ENCODE data around the gene XPO5. TPM values are rescaled to one million over a fixed set of nuclear protein-coding genes. Genes with fewer than 3 reads are reported as not detected.

XPO5 gene
- total RNA-seq, 2 donors from 2014 or later: 8.8 to 11.8 TPM

GRCh38 chr6:43511824-43512415, 63.9 kb downstream of the XPO5 start:
- H3K27ac ChIP-seq: peak overlapping the region; percentile 30 to 58
- DNase-seq (ENCODE audit: low spot score): no peak
- H3K27me3 ChIP-seq: no peaks in the 10 kb centered on the region
- peaks cover 0 to 57% of the 10 kb centered on the region in 2 donors for H3K4me1 ChIP-seq
- no peak overlapping the region for H3K4me3 ChIP-seq
- no peak for TF ChIP-seq CTCF (IDR thresholded peaks at IDR 0.05)
- peaks cover 42% of the 10 kb centered on the region for H3K36me3 ChIP-seq
- no peaks in the 10 kb centered on the region for H3K9me3 ChIP-seq

GRCh38 chr6:43510827-43511163, 65.0 kb downstream of the XPO5 start:
- H3K27ac ChIP-seq: peak overlapping the region; percentile 62 to 73
- DNase-seq (ENCODE audit: low spot score): no peak
- no peaks in the 10 kb centered on the region for H3K9me3 ChIP-seq
- TF ChIP-seq CTCF (IDR thresholded peaks at IDR 0.05): no peak
- peaks cover 0 to 57% of the 10 kb centered on the region in 2 donors for H3K4me1 ChIP-seq
- no peaks in the 10 kb centered on the region for H3K27me3 ChIP-seq
- H3K4me3 ChIP-seq: peak overlapping the region; percentile 50 to 76
- H3K36me3 ChIP-seq: peaks cover 42% of the 10 kb centered on the region

- no peak for TF ChIP-seq CTCF (IDR thresholded peaks at IDR 0.05)
Measured at GRCh38 chr6:43509984-43510826, 65.6 kb downstream of the XPO5 start, which contains the start of gene LRRC73. Gene LRRC73, minus strand, starts transcription at chr6:43510346. Its CDS starts 561 bp downstream, at chr6:43509785.

GRCh38 chr6:43509142-43509983, 66.5 kb downstream of the XPO5 start:
- H3K27ac ChIP-seq: peak overlapping the region in 1 of 2 donors; percentile 62
- no peak for TF ChIP-seq CTCF (IDR thresholded peaks at IDR 0.05)
- peaks cover 47% of the 10 kb centered on the region for H3K36me3 ChIP-seq
- no peaks in the 10 kb centered on the region for H3K9me3 ChIP-seq
- H3K4me1 ChIP-seq: peaks cover 0 to 45% of the 10 kb centered on the region in 2 donors
- DNase-seq (ENCODE audit: low spot score): no peak
- no peaks in the 10 kb centered on the region for H3K27me3 ChIP-seq
- peak overlapping the region; percentile 50 to 76 for H3K4me3 ChIP-seq

More at GRCh38 chr6:43509984-43510826, 65.6 kb downstream of the XPO5 start, which contains the start of gene LRRC73:
- Histone ChIP-seq H3K9me3 (no peaks in the 10 kb centered on the region), H3K4me1 (peaks cover 0 to 51% of the 10 kb centered on the region in 2 donors), H3K36me3 (peaks cover 42% of the 10 kb centered on the region), H3K4me3 (peak within 1 kb of the TSS; percentile 50 to 76), H3K27me3 (no peaks in the 10 kb centered on the region), H3K27ac (peak within 1 kb of the TSS; percentile 62 to 73)
- DNase-seq (ENCODE audit: low spot score): peak; percentile 91

GRCh38 chr6:43508481-43509141, 67.2 kb downstream of the XPO5 start:
- H3K4me3 ChIP-seq: no peak overlapping the region
- TF ChIP-seq CTCF (IDR thresholded peaks at IDR 0.05): no peak
- H3K27ac ChIP-seq: no peak overlapping the region
- H3K4me1 ChIP-seq: peaks cover 0 to 45% of the 10 kb centered on the region in 2 donors
- H3K36me3 ChIP-seq: peaks cover 44% of the 10 kb centered on the region
- no peak for DNase-seq (ENCODE audit: low spot score)
- no peaks in the 10 kb centered on the region for H3K9me3 ChIP-seq
- no peaks in the 10 kb centered on the region for H3K27me3 ChIP-seq
